GM19193 (cell line): ENCODE measurements around the gene WIPF2.

Experiments used
- POLR2A ChIP-seq: IDR thresholded peaks from 4 replicates; pipeline ENCODE4 v1.6.1; 2011; ENCODE audit not compliant: insufficient read depth, insufficient read length; ENCODE audit errors: extremely low read depth

The WIPF2 gene

GRCh38 chr17:40321961-40322357 is 102.9 kb downstream of the WIPF2 start:
- TF ChIP-seq POLR2A, result no peak

- TF ChIP-seq POLR2A, result peak; percentile 69
Measured at GRCh38 chr17:40322358-40323315, 103.5 kb downstream of the WIPF2 start.

- TF ChIP-seq POLR2A, result peak; percentile 51
Measured at GRCh38 chr17:40323391-40324381, 104.6 kb downstream of the WIPF2 start.

GRCh38 chr17:40325156-40326013 is 106.3 kb downstream of the WIPF2 start:
- peak; percentile 25 for TF ChIP-seq POLR2A

GRCh38 chr17:40326014-40326831 is 107.1 kb downstream of the WIPF2 start:
- TF ChIP-seq POLR2A, result peak; percentile 32

GRCh38 chr17:40326832-40327199 is 107.7 kb downstream of the WIPF2 start:
- no peak for TF ChIP-seq POLR2A

- no peak for TF ChIP-seq POLR2A
Measured at GRCh38 chr17:40327244-40327729, 108.2 kb downstream of the WIPF2 start.

- no peak for TF ChIP-seq POLR2A
Measured at GRCh38 chr17:40327735-40328385, 108.8 kb downstream of the WIPF2 start.

GRCh38 chr17:40328386-40328766 is 109.3 kb downstream of the WIPF2 start:
- TF ChIP-seq POLR2A, result no peak

GRCh38 chr17:40329839-40330794 is 111.0 kb downstream of the WIPF2 start:
- TF ChIP-seq POLR2A, result no peak

GRCh38 chr17:40330850-40331470 is 111.9 kb downstream of the WIPF2 start:
- TF ChIP-seq POLR2A, result no peak
